Measurements from ENCODE around the gene TMEFF2.

Gene TMEFF2

GRCh38 chr2:192007581-192008228 lies 187.0 kb downstream of the TMEFF2 start:
- no peak for DNase-seq

GRCh38 chr2:192005211-192005610 lies 189.5 kb downstream of the TMEFF2 start:
- DNase-seq: no peak

GRCh38 chr2:192004188-192004963 lies 190.4 kb downstream of the TMEFF2 start:
- no peak for DNase-seq

GRCh38 chr2:192002418-192002817 lies 192.3 kb downstream of the TMEFF2 start:
- no peak for DNase-seq

GRCh38 chr2:192000196-192000980 lies 194.3 kb downstream of the TMEFF2 start:
- DNase-seq: no peak

- DNase-seq: no peak
Measured at GRCh38 chr2:191999101-191999841, 195.5 kb downstream of the TMEFF2 start.

- DNase-seq: no peak
Measured at GRCh38 chr2:191995285-191995684, 199.4 kb downstream of the TMEFF2 start.

GRCh38 chr2:191994749-191995148 lies 200.0 kb downstream of the TMEFF2 start:
- DNase-seq: no peak

GRCh38 chr2:191991442-191991841 lies 203.3 kb downstream of the TMEFF2 start:
- DNase-seq: no peak

- no peak for DNase-seq
Measured at GRCh38 chr2:191985740-191986139, 209.0 kb downstream of the TMEFF2 start.

- DNase-seq: no peak
Measured at GRCh38 chr2:191983591-191983990, 211.1 kb downstream of the TMEFF2 start.

GRCh38 chr2:191983186-191983585 lies 211.5 kb downstream of the TMEFF2 start:
- no peak for DNase-seq

GRCh38 chr2:191981706-191982105 lies 213.0 kb downstream of the TMEFF2 start:
- DNase-seq: no peak

GRCh38 chr2:191980483-191980882 lies 214.2 kb downstream of the TMEFF2 start:
- DNase-seq: no peak

GRCh38 chr2:191979221-191979730 lies 215.5 kb downstream of the TMEFF2 start:
- DNase-seq: no peak

- no peak for DNase-seq
Measured at GRCh38 chr2:191977754-191978153, 217.0 kb downstream of the TMEFF2 start.

- DNase-seq: no peak
Measured at GRCh38 chr2:191976436-191976835, 218.3 kb downstream of the TMEFF2 start.

- DNase-seq: no peak
Measured at GRCh38 chr2:191974676-191975075, 220.1 kb downstream of the TMEFF2 start.

- DNase-seq: no peak
Measured at GRCh38 chr2:191970867-191971266, 223.9 kb downstream of the TMEFF2 start.

- no peak for DNase-seq
Measured at GRCh38 chr2:191968120-191968519, 226.6 kb downstream of the TMEFF2 start.

GRCh38 chr2:191965733-191966132 lies 229.0 kb downstream of the TMEFF2 start:
- no peak for DNase-seq

- no peak for DNase-seq
Measured at GRCh38 chr2:191961556-191961955, 233.2 kb downstream of the TMEFF2 start.

GRCh38 chr2:191959209-191959608 lies 235.5 kb downstream of the TMEFF2 start:
- no peak for DNase-seq

Data from effector CD4-positive, alpha-beta T cell (primary cell).